HepG2 (cell line): ENCODE results near the gene SOX8. TPM values are rescaled to one million over a fixed set of nuclear protein-coding genes. Genes with fewer than 3 reads are reported as not detected.

Experiments used
- BATF2 ChIP-seq: sonication (generic); formaldehyde crosslinking; IDR thresholded peaks from 2 replicates; pipeline ENCODE4 v1.8.0; 2022; ENCODE audit warnings: mild to moderate bottlenecking, missing genetic modification reagents, moderate library complexity
- CBX5 ChIP-seq: sonication (generic); formaldehyde crosslinking; IDR thresholded peaks from 2 replicates; pipeline ENCODE4 v1.4.0; 2020; ENCODE audit warnings: missing genetic modification reagents, borderline replicate concordance
- DMAP1 ChIP-seq: IDR thresholded peaks from 2 replicates; pipeline ENCODE4 v1.6.1; 2016
- FOXC1 ChIP-seq: sonication (generic); formaldehyde crosslinking; IDR thresholded peaks from 2 replicates; pipeline ENCODE4 v1.8.0; 2022; ENCODE audit warnings: mild to moderate bottlenecking, missing genetic modification reagents, borderline replicate concordance
- GMEB1 ChIP-seq: sonication (generic); formaldehyde crosslinking; IDR thresholded peaks from 2 replicates; pipeline ENCODE4 v1.5.1; 2020; ENCODE audit warnings: missing genetic modification reagents, mild to moderate bottlenecking, borderline replicate concordance
- KAT2B ChIP-seq: fragments of 150-350 bp; IDR thresholded peaks from 2 replicates; pipeline ENCODE4 v1.6.1; 2014; ENCODE audit warnings: low read depth, low read length, borderline replicate concordance
- MYNN ChIP-seq: sonication (generic); formaldehyde crosslinking; IDR thresholded peaks from 2 replicates; pipeline ENCODE4 v1.4.0; 2020; ENCODE audit warnings: mild to moderate bottlenecking, low read depth, missing genetic modification reagents
- RFX3 ChIP-seq: IDR thresholded peaks from 2 replicates; pipeline ENCODE4 v1.6.1; 2016; ENCODE audit warnings: missing biosample characterization, missing genetic modification reagents
- SATB2 ChIP-seq: sonication (generic); formaldehyde crosslinking; IDR thresholded peaks from 2 replicates; pipeline ENCODE4 v1.5.0; 2020; ENCODE audit warnings: missing genetic modification reagents
- SYNCRIP ChIP-seq: fragments of 200-400 bp; formaldehyde crosslinking; IDR thresholded peaks from 2 replicates; pipeline ENCODE4 v1.6.1; 2018; ENCODE audit warnings: mild to moderate bottlenecking, low read depth, low read length; ENCODE audit not compliant: insufficient read depth
- TMF1 ChIP-seq: sonication (generic); formaldehyde crosslinking; IDR thresholded peaks from 2 replicates; pipeline ENCODE4 v1.8.1; 2022; ENCODE audit warnings: low read depth, missing genetic modification reagents
- ZBTB44 ChIP-seq: sonication (generic); formaldehyde crosslinking; IDR thresholded peaks from 2 replicates; pipeline ENCODE4 v1.4.0; 2020; ENCODE audit warnings: missing genetic modification reagents
- ZFP1 ChIP-seq: IDR thresholded peaks from 2 replicates; pipeline ENCODE4 v1.6.1; 2016
- ZNF264 ChIP-seq: sonication (generic); formaldehyde crosslinking; IDR thresholded peaks from 2 replicates; pipeline ENCODE4 v1.4.0; 2020; ENCODE audit warnings: missing genetic modification reagents
- ZNF318 ChIP-seq: sonication (generic); formaldehyde crosslinking; IDR thresholded peaks from 2 replicates; pipeline ENCODE4 v1.4.0; 2020; ENCODE audit warnings: mild to moderate bottlenecking, missing genetic modification reagents
- ZNF547 ChIP-seq: sonication (generic); formaldehyde crosslinking; IDR thresholded peaks from 2 replicates; pipeline ENCODE4 v1.5.1; 2020; ENCODE audit warnings: mild to moderate bottlenecking, missing genetic modification reagents
- ZNF589 ChIP-seq: sonication (generic); formaldehyde crosslinking; conservative IDR thresholded peaks from 2 replicates; pipeline ENCODE4 v1.8.0; 2022; ENCODE audit warnings: mild to moderate bottlenecking, moderate library complexity, missing genetic modification reagents
- ZSCAN25 ChIP-seq: sonication (generic); formaldehyde crosslinking; IDR thresholded peaks from 2 replicates; pipeline ENCODE4 v1.8.0; 2022; ENCODE audit warnings: mild to moderate bottlenecking, missing genetic modification reagents
- ZSCAN31 ChIP-seq: sonication (generic); formaldehyde crosslinking; IDR thresholded peaks from 2 replicates; pipeline ENCODE4 v1.5.0; 2020; ENCODE audit warnings: low read depth, mild to moderate bottlenecking, missing genetic modification reagents
- polyA plus RNA-seq, 8 experiments: library from polyadenylated mRNA; depleted of rRNA in 3 of 8; stranded (reverse) in 7 of 8; unstranded in 1 of 8; fragments of >200 nt; fragmentation: Illumina TruSeq in 4 of 8; extraction: Trizol in 4 of 8; gene quantifications; 2 replicates each; pipeline versions ENCODE4 v1.2.1 to v1.2.3, GENCODE V29; 2011 to 2016; ENCODE audit warnings: low read depth in 4 of 8, missing spikeins in 1 of 8, mixed read lengths in 1 of 8; ENCODE audit not compliant: insufficient read depth in 1 of 8
- total RNA-seq, 5 experiments: library from RNA; depleted of rRNA; stranded (reverse); fragments of >200 nt; fragmentation: Illumina TruSeq; extraction: Trizol; gene quantifications; 2 replicates each; pipeline ENCODE4 v1.2.3, GENCODE V29; 2016; ENCODE audit warnings: low read depth in 1 of 5

SOX8 gene
- total and polyA plus RNA-seq, 2 of the 13 experiments (the other 11 are each of a cell fraction or from before 2014, with no cell fraction given): 0.20 to 0.28 TPM

GRCh38 chr16:972316-973002 is 9.1 kb upstream of the SOX8 start (continued):
- no peak for TF ChIP-seq ZNF318
- TF ChIP-seq TMF1: no peak
- TF ChIP-seq CBX5 (CRISPR knock-in tag): peak; percentile 39; the same call in 1 of the 2 replicates
- no peak for TF ChIP-seq BATF2
- TF ChIP-seq SYNCRIP: no peak
- peak; percentile 51; the same call in 1 of the 2 replicates for TF ChIP-seq GMEB1
- TF ChIP-seq KAT2B: no peak
- no peak for TF ChIP-seq RFX3 (CRISPR knock-in tag)
- TF ChIP-seq FOXC1: no peak
- no peak for TF ChIP-seq ZNF589 (CRISPR knock-in tag)
- peak; percentile 88; the same call in 1 of the 2 replicates for TF ChIP-seq ZSCAN31
- TF ChIP-seq ZNF547: no peak
- no peak for TF ChIP-seq ZSCAN25 (CRISPR knock-in tag)
- TF ChIP-seq ZFP1: no peak
- no peak for TF ChIP-seq ZBTB44 (CRISPR knock-in tag)
- TF ChIP-seq MYNN (CRISPR knock-in tag): no peak
- TF ChIP-seq SATB2 (CRISPR knock-in tag): no peak
- TF ChIP-seq ZNF264: peak; percentile 37; the same call in 1 of the 2 replicates
- no peak; the same call in 1 of the 2 replicates for TF ChIP-seq DMAP1 (CRISPR knock-in tag)
